GM23338 (cell line): Measurements from ENCODE around the gene RAC2. TPM values are rescaled to one million over a fixed set of nuclear protein-coding genes. Genes with fewer than 3 reads are reported as not detected.

Source experiments
- ATAC-seq: fragments of 200-7000 bp; cut with Tn5 transposase; 3 replicates; pipeline ENCODE4 v1.9.1; 2020
- DNase-seq: peaks from one replicate; pipeline ENCODE4 v3.0.0-alpha.2; 2015; ENCODE audit warnings: low spot score
- H2AFZ ChIP-seq: fragments of 200-600 bp; sonication (generic); 2 replicates; pipeline ENCODE4 v1.8.0; 2016; ENCODE audit warnings: antibody characterized with exemption, mild to moderate bottlenecking, moderate library complexity
- H3F3A ChIP-seq: fragments of 200-600 bp; sonication (generic); replicated peaks from 2 replicates; pipeline ENCODE4 v1.8.0; 2017; ENCODE audit warnings: antibody characterized with exemption, mixed run types, low read depth
- H3K27ac ChIP-seq: fragments of 200-600 bp; sonication (generic); 2 replicates; pipeline ENCODE4 v1.6.1; 2016; ENCODE audit warnings: low read depth
- H3K27me3 ChIP-seq: fragments of 200-600 bp; sonication (generic); 2 replicates; pipeline ENCODE4 v1.8.0; 2016; ENCODE audit warnings: mild to moderate bottlenecking, mixed run types, moderate library complexity; ENCODE audit not compliant: insufficient read depth
- H3K36me3 ChIP-seq: fragments of 200-600 bp; sonication (generic); 2 replicates; pipeline ENCODE4 v1.8.0; 2016; ENCODE audit warnings: mild to moderate bottlenecking; ENCODE audit not compliant: insufficient read depth
- H3K4me1 ChIP-seq: fragments of 200-600 bp; sonication (generic); 2 replicates; pipeline ENCODE4 v1.8.0; 2016; ENCODE audit warnings: mild to moderate bottlenecking, moderate library complexity; ENCODE audit not compliant: insufficient read depth
- H3K4me2 ChIP-seq: fragments of 200-600 bp; sonication (generic); 2 replicates; pipeline ENCODE4 v1.7.1; 2017; ENCODE audit warnings: mixed run types
- H3K4me3 ChIP-seq: fragments of 200-600 bp; sonication (generic); 2 replicates; pipeline ENCODE4 v1.6.1; 2016; ENCODE audit warnings: mixed run types
- H3K79me2 ChIP-seq: fragments of 200-600 bp; sonication (generic); replicated peaks from 2 replicates; pipeline ENCODE4 v1.8.0; 2017; ENCODE audit warnings: mild to moderate bottlenecking; ENCODE audit not compliant: insufficient read depth
- H3K9me2 ChIP-seq: fragments of 200-600 bp; sonication (generic); 2 replicates; pipeline ENCODE4 v1.8.0; 2017; ENCODE audit not compliant: insufficient read depth
- H4K20me1 ChIP-seq: fragments of 200-600 bp; sonication (generic); replicated peaks from 2 replicates; pipeline ENCODE4 v1.8.0; 2017; ENCODE audit warnings: mild to moderate bottlenecking; ENCODE audit not compliant: insufficient read depth
- H3K27ac Mint-ChIP-seq: 2 replicates; pipeline ENCODE4 v1.8.0; 2020; ENCODE audit warnings: inconsistent platforms, mild to moderate bottlenecking, moderate library complexity, mixed read lengths
- H3K27me3 Mint-ChIP-seq: 3 replicates; pipeline ENCODE4 v1.8.0; 2022; ENCODE audit warnings: low read depth, mild to moderate bottlenecking, moderate library complexity, mixed read lengths, inconsistent platforms; ENCODE audit not compliant: insufficient read depth, poor library complexity
- H3K36me3 Mint-ChIP-seq: 3 replicates; pipeline ENCODE4 v1.8.0; 2021; ENCODE audit warnings: low read depth, mild to moderate bottlenecking, inconsistent platforms, moderate library complexity, mixed read lengths
- H3K4me1 Mint-ChIP-seq: 3 replicates; pipeline ENCODE4 v1.8.0; 2020; ENCODE audit warnings: mild to moderate bottlenecking, inconsistent platforms, mixed read lengths
- H3K4me3 Mint-ChIP-seq: 3 replicates; pipeline ENCODE4 v1.8.0; 2021; ENCODE audit warnings: moderate library complexity, mild to moderate bottlenecking, inconsistent platforms, mixed read lengths
- H3K9me3 Mint-ChIP-seq: 3 replicates; pipeline ENCODE4 v1.8.0; 2020; ENCODE audit warnings: moderate library complexity, mild to moderate bottlenecking, inconsistent platforms, mixed read lengths
- CREB1 ChIP-seq: fragments of 250-450 bp; sonication (Bioruptor Pico); IDR thresholded peaks from 2 replicates; pipeline ENCODE4 v1.5.0; 2020; ENCODE audit warnings: low read depth, mild to moderate bottlenecking, moderate library complexity
- CTCF ChIP-seq, 2 experiments: fragments of 200-600 bp in 1 of 2; sonication (generic) in 1 of 2; conservative IDR thresholded peaks; 2 replicates each; pipeline versions ENCODE4 v1.5.1 to v1.6.1; 2016 to 2017; ENCODE audit warnings: antibody characterized with exemption in 2 of 2, low read depth in 2 of 2, mild to moderate bottlenecking in 2 of 2, moderate library complexity in 1 of 2
- EZH2 ChIP-seq: fragments of 200-600 bp; sonication (generic); IDR thresholded peaks from one replicate; pipeline ENCODE4 v1.8.0; 2017; ENCODE audit warnings: antibody characterized with exemption, mild to moderate bottlenecking, low read depth; ENCODE audit not compliant: unreplicated experiment
- EZH2phosphoT487 ChIP-seq: fragments of 200-600 bp; sonication (generic); IDR thresholded peaks from one replicate; pipeline ENCODE4 v1.8.1; 2018; ENCODE audit warnings: antibody characterized with exemption; ENCODE audit not compliant: unreplicated experiment
- JUNB ChIP-seq: IDR thresholded peaks from one replicate; pipeline ENCODE4 v1.6.1; 2016; ENCODE audit warnings: antibody characterized with exemption; ENCODE audit not compliant: unreplicated experiment
- NANOG ChIP-seq: IDR thresholded peaks from 2 replicates; pipeline ENCODE4 v1.6.1; 2016; ENCODE audit warnings: antibody characterized with exemption, borderline replicate concordance
- POLR2AphosphoS5 ChIP-seq: IDR thresholded peaks from 2 replicates; pipeline ENCODE4 v1.6.1; 2016; ENCODE audit warnings: antibody characterized with exemption, low read depth
- REST ChIP-seq: IDR thresholded peaks from one replicate; pipeline ENCODE4 v1.6.1; 2018; ENCODE audit warnings: antibody characterized with exemption; ENCODE audit not compliant: unreplicated experiment
- STAT1 ChIP-seq: IDR thresholded peaks from one replicate; pipeline ENCODE4 v1.6.1; 2016; ENCODE audit warnings: antibody characterized with exemption; ENCODE audit not compliant: unreplicated experiment
- ZNF331 ChIP-seq: fragments of 250-450 bp; sonication (Bioruptor Pico); IDR thresholded peaks from 2 replicates; pipeline ENCODE4 v1.5.0; 2020; ENCODE audit warnings: low read depth, mild to moderate bottlenecking, moderate library complexity
- polyA plus RNA-seq: library from polyadenylated mRNA; unstranded; fragments of >200 nt; fragmentation: Nextera tagmentation; extraction: Ambion mirVana; gene quantifications from 2 replicates; pipeline ENCODE4 v1.2.1, GENCODE V29; 2016
- total RNA-seq: library from RNA; depleted of rRNA; stranded (reverse); fragments of >200 nt; shearing (Covaris generic); gene quantifications from 2 replicates; pipeline ENCODE4 v1.2.3, GENCODE V29; 2014
- TF ChIP-seq, protein P1 (sequence below): IDR thresholded peaks from 2 replicates; pipeline ENCODE4 v1.6.1; 2016; ENCODE audit warnings: antibody characterized with exemption

Gene RAC2
- total and polyA plus RNA-seq, 2 experiments from 2014 or later = 2.4 to 2.7 TPM

- DNase-seq = no peak
- TF ChIP-seq JUNB (no peak), EZH2phosphoT487 (no peak), ZNF331 (CRISPR knock-in tag) (no peak), NANOG (no peak)
- TF ChIP-seq, protein P1, sequence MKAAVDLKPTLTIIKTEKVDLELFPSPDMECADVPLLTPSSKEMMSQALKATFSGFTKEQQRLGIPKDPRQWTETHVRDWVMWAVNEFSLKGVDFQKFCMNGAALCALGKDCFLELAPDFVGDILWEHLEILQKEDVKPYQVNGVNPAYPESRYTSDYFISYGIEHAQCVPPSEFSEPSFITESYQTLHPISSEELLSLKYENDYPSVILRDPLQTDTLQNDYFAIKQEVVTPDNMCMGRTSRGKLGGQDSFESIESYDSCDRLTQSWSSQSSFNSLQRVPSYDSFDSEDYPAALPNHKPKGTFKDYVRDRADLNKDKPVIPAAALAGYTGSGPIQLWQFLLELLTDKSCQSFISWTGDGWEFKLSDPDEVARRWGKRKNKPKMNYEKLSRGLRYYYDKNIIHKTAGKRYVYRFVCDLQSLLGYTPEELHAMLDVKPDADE = no peak
- H3K4me3 ChIP-seq = no peak overlapping the region
- no peaks in the 10 kb centered on the region for H3K27me3 ChIP-seq
- H3K27me3 Mint-ChIP-seq = peaks cover 22% of the 10 kb centered on the region
- no peak for ATAC-seq
- no peak overlapping the region for H2AFZ ChIP-seq
- peaks cover 11% of the 10 kb centered on the region; the same call in 1 of the 2 replicates for H3K4me1 ChIP-seq
- H3K27ac ChIP-seq = no peak overlapping the region
- H4K20me1 ChIP-seq = no peaks in the 10 kb centered on the region
- no peaks in the 10 kb centered on the region for H3K79me2 ChIP-seq
- H3K27ac Mint-ChIP-seq = no peak overlapping the region
- no peak overlapping the region for H3K4me2 ChIP-seq
- H3K4me1 Mint-ChIP-seq = peaks cover 19% of the 10 kb centered on the region
- H3K9me2 ChIP-seq = no peaks in the 10 kb centered on the region
- no peaks in the 10 kb centered on the region for H3K36me3 Mint-ChIP-seq
- peaks cover 2% of the 10 kb centered on the region; the same call in 1 of the 3 replicates for H3K9me3 Mint-ChIP-seq
- no peaks in the 10 kb centered on the region for H3F3A ChIP-seq
- no peak overlapping the region for H3K4me3 Mint-ChIP-seq
- H3K36me3 ChIP-seq = no peaks in the 10 kb centered on the region
These were observed 28.2 kb downstream of the RAC2 start for GRCh38 chr22:37215890-37216289.

DNA sequence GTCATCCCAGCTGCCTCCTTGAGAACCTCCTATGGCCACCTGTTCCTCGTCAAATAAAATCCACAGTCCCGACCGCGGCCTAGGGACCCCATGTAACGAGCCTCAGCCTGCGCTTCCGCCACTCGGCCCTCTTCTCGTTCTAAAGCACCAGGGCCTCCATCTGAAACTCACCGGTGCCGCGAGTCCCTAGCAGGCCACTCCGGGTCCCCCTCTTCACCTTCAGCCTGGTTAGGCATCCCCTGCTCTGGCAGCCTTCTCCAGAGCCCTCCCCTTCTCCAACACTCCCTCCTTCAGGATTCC, 29.4 kb downstream of the RAC2 start:
- H3F3A ChIP-seq = no peaks in the 10 kb centered on the region
- no peaks in the 10 kb centered on the region for H3K9me3 Mint-ChIP-seq
- no peaks in the 10 kb centered on the region for H3K27me3 ChIP-seq
- H3K79me2 ChIP-seq = no peaks in the 10 kb centered on the region
- no peak overlapping the region for H3K4me3 Mint-ChIP-seq
- no peak overlapping the region for H3K4me2 ChIP-seq
- H4K20me1 ChIP-seq = no peaks in the 10 kb centered on the region
- H3K36me3 Mint-ChIP-seq = no peaks in the 10 kb centered on the region
- H3K4me3 ChIP-seq = no peak overlapping the region
- H3K27ac Mint-ChIP-seq = no peak overlapping the region
- peaks cover 11% of the 10 kb centered on the region; the same call in 1 of the 2 replicates for H3K4me1 ChIP-seq
- H3K9me2 ChIP-seq = no peaks in the 10 kb centered on the region
- H2AFZ ChIP-seq = no peak overlapping the region
- H3K27me3 Mint-ChIP-seq = peaks cover 20% of the 10 kb centered on the region
- no peak for DNase-seq
- H3K27ac ChIP-seq = no peak overlapping the region
- peaks cover 15% of the 10 kb centered on the region for H3K4me1 Mint-ChIP-seq
- ATAC-seq = no peak
- no peaks in the 10 kb centered on the region for H3K36me3 ChIP-seq
- TF ChIP-seq STAT1 = no peak
- TF ChIP-seq REST = no peak
- no peak for TF ChIP-seq CREB1
- TF ChIP-seq, protein P1 = no peak
- TF ChIP-seq EZH2phosphoT487 = no peak
- TF ChIP-seq EZH2 = no peak
- no peak for TF ChIP-seq JUNB
- no peak for TF ChIP-seq ZNF331 (CRISPR knock-in tag)
- TF ChIP-seq POLR2AphosphoS5 = no peak
- no peak for TF ChIP-seq CTCF (conservative IDR thresholded peaks at IDR 0.05; ENCODE audit: low read depth in 2 of 2)
